Sigmoid colon (tissue), 7 donors: Measurements from ENCODE around the gene PTPRD. TPM values are rescaled to one million over a fixed set of nuclear protein-coding genes. Genes with fewer than 3 reads are reported as not detected.

Source experiments
- DNase-seq: peaks from one replicate; pipeline ENCODE4 v3.0.0-alpha.2; 2019
- H3K27ac ChIP-seq, 4 donors: fragments of 200-600 bp; sonication (generic); one replicate each; pipeline ENCODE4 v1.5.1; 2016 to 2019; ENCODE audit warnings: mild to moderate bottlenecking in 1 of 4
- H3K27me3 ChIP-seq, 3 donors: fragments of 200-600 bp; sonication (generic); one replicate each; pipeline ENCODE4 v1.5.1; 2019; ENCODE audit warnings: mild to moderate bottlenecking in 1 of 3
- H3K36me3 ChIP-seq, 4 donors: fragments of 200-600 bp; sonication (generic); one replicate each; pipeline ENCODE4 v1.5.1; 2016 to 2019
- H3K4me1 ChIP-seq, 4 donors: fragments of 200-600 bp; sonication (generic); one replicate each; pipeline ENCODE4 v1.5.1; 2017 to 2019
- H3K4me3 ChIP-seq, 4 donors: fragments of 200-600 bp; sonication (generic); one replicate each; pipeline ENCODE4 v1.5.1; 2017 to 2019; ENCODE audit warnings: mild to moderate bottlenecking in 2 of 4, moderate library complexity in 1 of 4
- H3K9me3 ChIP-seq, 4 donors: fragments of 200-600 bp in 3 of 4; sonication (generic) in 3 of 4; one replicate each; pipeline versions ENCODE4 v1.5.1 to v1.6.1; 2013 to 2019
- EP300 ChIP-seq, 4 donors: sonication (generic); formaldehyde crosslinking; IDR thresholded peaks; one replicate each; pipeline ENCODE4 v1.6.1; 2017; ENCODE audit warnings: antibody characterized with exemption in 4 of 4
- POLR2A ChIP-seq, 2 donors: fragments of 450-650 bp; IDR thresholded peaks; one replicate each; pipeline ENCODE4 v1.6.1; 2016; ENCODE audit warnings: antibody characterized with exemption in 2 of 2, mild to moderate bottlenecking in 2 of 2, moderate library complexity in 2 of 2
- POLR2AphosphoS5 ChIP-seq, 4 donors: sonication (generic); formaldehyde crosslinking; IDR thresholded peaks; one replicate each; pipeline ENCODE4 v1.6.1; 2017; ENCODE audit warnings: antibody characterized with exemption in 4 of 4
- WGBS, 2 donors: extraction: QIAGEN DNeasy Blood & Tissue Kit; methylation state at CpG; one replicate each; pipeline ENCODE4 v1.1.7; 2013; 5-methylcytosine and 5-hydroxymethylcytosine counted together
- intact Hi-C: fragments of 100-400 bp; cut with DNase I; formaldehyde crosslinking; loops from one replicate; pipeline ENCODE4 v1.15.1; 2023
- polyA plus RNA-seq, 3 donors: library from polyadenylated mRNA; stranded (reverse); fragments of 200-250 nt; gene quantifications; one replicate each; pipeline ENCODE4 v1.2.3, GENCODE V29; 2013
- total RNA-seq, 4 donors: library from RNA; depleted of rRNA; stranded (reverse); fragments of >200 nt; gene quantifications; one replicate each; pipeline ENCODE4 v1.1.0, GENCODE V29; 2016
- TF ChIP-seq, protein P1 (sequence below), 4 experiments: fragments of 450-650 bp in 3 of 4; fragments of 200-600 bp in 1 of 4; IDR thresholded peaks; one replicate each; pipeline ENCODE4 v1.5.1; 2016 to 2019; ENCODE audit warnings: antibody characterized with exemption in 4 of 4, mild to moderate bottlenecking in 3 of 4, moderate library complexity in 2 of 4
- donor health status: healthy with polysubstance abuse.
- donor health status: Bipolar disorder and iron deficiency.
- donor health status: healthy.

The PTPRD gene
- total and polyA plus RNA-seq, 7 donors: 1.2 to 18.3 (median 6.3) TPM

GRCh38 chr9:10008101-10008799, 604.6 kb downstream of the PTPRD start:
- no peaks in the 10 kb centered on the region for H3K9me3 ChIP-seq
- DNase-seq: no peak
- no peak overlapping the region for H3K27ac ChIP-seq
- H3K27me3 ChIP-seq: no peaks in the 10 kb centered on the region
- peaks cover 0 to 10% (median 0%) of the 10 kb centered on the region in 4 donors for H3K4me1 ChIP-seq
- no peaks in the 10 kb centered on the region for H3K36me3 ChIP-seq
- 0 to 24% methylated on average over 1 of the region's 1 CpG for WGBS, 2 donors
- H3K4me3 ChIP-seq: no peak overlapping the region
- TF ChIP-seq EP300 (IDR thresholded peaks at IDR 0.05) (no peak), POLR2AphosphoS5 (IDR thresholded peaks at IDR 0.05) (no peak), POLR2A (IDR thresholded peaks at IDR 0.05) (no peak)
- TF ChIP-seq, protein P1, sequence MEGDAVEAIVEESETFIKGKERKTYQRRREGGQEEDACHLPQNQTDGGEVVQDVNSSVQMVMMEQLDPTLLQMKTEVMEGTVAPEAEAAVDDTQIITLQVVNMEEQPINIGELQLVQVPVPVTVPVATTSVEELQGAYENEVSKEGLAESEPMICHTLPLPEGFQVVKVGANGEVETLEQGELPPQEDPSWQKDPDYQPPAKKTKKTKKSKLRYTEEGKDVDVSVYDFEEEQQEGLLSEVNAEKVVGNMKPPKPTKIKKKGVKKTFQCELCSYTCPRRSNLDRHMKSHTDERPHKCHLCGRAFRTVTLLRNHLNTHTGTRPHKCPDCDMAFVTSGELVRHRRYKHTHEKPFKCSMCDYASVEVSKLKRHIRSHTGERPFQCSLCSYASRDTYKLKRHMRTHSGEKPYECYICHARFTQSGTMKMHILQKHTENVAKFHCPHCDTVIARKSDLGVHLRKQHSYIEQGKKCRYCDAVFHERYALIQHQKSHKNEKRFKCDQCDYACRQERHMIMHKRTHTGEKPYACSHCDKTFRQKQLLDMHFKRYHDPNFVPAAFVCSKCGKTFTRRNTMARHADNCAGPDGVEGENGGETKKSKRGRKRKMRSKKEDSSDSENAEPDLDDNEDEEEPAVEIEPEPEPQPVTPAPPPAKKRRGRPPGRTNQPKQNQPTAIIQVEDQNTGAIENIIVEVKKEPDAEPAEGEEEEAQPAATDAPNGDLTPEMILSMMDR (IDR thresholded peaks at IDR 0.05): no peak
- intact Hi-C loops: no loop called here

- Histone ChIP-seq H3K9me3 (no peaks in the 10 kb centered on the region), H3K4me3 (no peak overlapping the region), H3K27ac (no peak overlapping the region), H3K36me3 (no peaks in the 10 kb centered on the region), H3K4me1 (peaks cover 0 to 10% (median 0%) of the 10 kb centered on the region in 4 donors), H3K27me3 (no peaks in the 10 kb centered on the region)
- no peak for TF ChIP-seq POLR2A (IDR thresholded peaks at IDR 0.05)
- TF ChIP-seq EP300 (IDR thresholded peaks at IDR 0.05): no peak
- TF ChIP-seq, protein P1 (IDR thresholded peaks at IDR 0.05): no peak
- TF ChIP-seq POLR2AphosphoS5 (IDR thresholded peaks at IDR 0.05): no peak
- 83 to 84% methylated on average over 5 of the region's 5 CpGs for WGBS, 2 donors
- intact Hi-C loops: no loop called here
- no peak for DNase-seq
Observed at GRCh38 chr9:10007356-10007755, 605.4 kb downstream of the PTPRD start.

DNA sequence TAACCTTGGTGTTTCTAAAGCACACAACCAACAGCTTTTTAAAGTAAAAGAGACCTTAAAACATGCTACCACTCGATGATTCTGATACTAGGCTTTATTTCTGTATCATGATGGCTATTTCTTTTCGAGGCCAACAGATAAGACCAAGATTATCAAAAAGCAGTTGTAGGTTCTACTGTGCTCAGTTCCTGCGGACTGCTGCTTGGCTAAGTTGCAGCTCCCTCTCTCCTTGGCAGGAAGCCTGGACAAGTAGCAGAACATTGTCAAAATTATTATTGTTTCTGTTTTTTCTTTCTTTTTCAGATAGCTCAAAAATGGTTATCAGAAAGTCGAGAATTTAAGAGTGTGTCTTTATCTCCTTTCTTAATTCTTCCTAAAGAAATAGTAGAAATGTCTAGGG, 607.6 kb downstream of the PTPRD start:
- peaks cover 0 to 10% (median 0%) of the 10 kb centered on the region in 4 donors for H3K4me1 ChIP-seq
- no peak overlapping the region for H3K27ac ChIP-seq
- H3K27me3 ChIP-seq: no peaks in the 10 kb centered on the region
- H3K9me3 ChIP-seq: no peaks in the 10 kb centered on the region
- H3K4me3 ChIP-seq: no peak overlapping the region
- no peaks in the 10 kb centered on the region for H3K36me3 ChIP-seq
- intact Hi-C loops: no loop called here
- no peak for DNase-seq
- TF ChIP-seq, protein P1 (IDR thresholded peaks at IDR 0.05): no peak
- no peak for TF ChIP-seq POLR2A (IDR thresholded peaks at IDR 0.05)
- TF ChIP-seq POLR2AphosphoS5 (IDR thresholded peaks at IDR 0.05): no peak
- TF ChIP-seq EP300 (IDR thresholded peaks at IDR 0.05): no peak
- WGBS, 2 donors: 45 to 50% methylated on average over 4 of the region's 4 CpGs

GRCh38 chr9:10003047-10003446, 609.8 kb downstream of the PTPRD start:
- Histone ChIP-seq H3K4me1 (peaks cover 0 to 10% (median 0%) of the 10 kb centered on the region in 4 donors), H3K4me3 (no peak overlapping the region), H3K36me3 (no peaks in the 10 kb centered on the region), H3K9me3 (no peaks in the 10 kb centered on the region), H3K27ac (no peak overlapping the region), H3K27me3 (no peaks in the 10 kb centered on the region)
- intact Hi-C loops: no loop called here
- DNase-seq: no peak
- no peak for TF ChIP-seq POLR2A (IDR thresholded peaks at IDR 0.05)
- TF ChIP-seq EP300 (IDR thresholded peaks at IDR 0.05): no peak
- TF ChIP-seq, protein P1 (IDR thresholded peaks at IDR 0.05): no peak
- TF ChIP-seq POLR2AphosphoS5 (IDR thresholded peaks at IDR 0.05): no peak

- intact Hi-C loops: no loop called here
- no peak for DNase-seq
- WGBS, 2 donors: 81 to 83% methylated on average over 9 of the region's 9 CpGs
Observed at GRCh38 chr9:10000669-10001068, 612.1 kb downstream of the PTPRD start.

More at GRCh38 chr9:10000669-10001068, 612.1 kb downstream of the PTPRD start:
- no peak for TF ChIP-seq EP300 (IDR thresholded peaks at IDR 0.05)
- TF ChIP-seq POLR2A (IDR thresholded peaks at IDR 0.05): no peak
- no peak for TF ChIP-seq POLR2AphosphoS5 (IDR thresholded peaks at IDR 0.05)
- TF ChIP-seq, protein P1 (IDR thresholded peaks at IDR 0.05): no peak
- Histone ChIP-seq H3K36me3 (no peaks in the 10 kb centered on the region), H3K27me3 (no peaks in the 10 kb centered on the region), H3K4me1 (peaks cover 0 to 10% (median 0%) of the 10 kb centered on the region in 4 donors), H3K9me3 (no peaks in the 10 kb centered on the region), H3K27ac (no peak overlapping the region), H3K4me3 (no peak overlapping the region)
